SK-MEL-5 (cell line): ENCODE data around the gene RNF114. TPM values are rescaled to one million over a fixed set of nuclear protein-coding genes. Genes with fewer than 3 reads are reported as not detected.
"Not testable (repeated sequence)": the region's sequence is repeated elsewhere in the genome, so short reads cannot be mapped to it uniquely, and the experiment has no call there.

Experiments
- DNase-seq: peaks from one replicate; pipeline ENCODE4 v3.0.0-alpha.2; 2016; ENCODE audit warnings: low read depth, low spot score
- in situ Hi-C: cut with HindIII; loops from 2 replicates; pipeline ENCODE4 v1.10.0; 2016; ENCODE audit warnings: low sequenced_read_pairs, high pct_unique_total_duplicates, low pct_unique_long_range_greater_than_20kb
- polyA plus RNA-seq, 2 experiments: library from polyadenylated mRNA; depleted of rRNA; stranded (reverse); fragments of >200 nt; gene quantifications; 2 replicates each; pipeline ENCODE4 v1.2.3, GENCODE V29; 2015
- total RNA-seq: library from RNA; depleted of rRNA; stranded (reverse); fragments of >200 nt; shearing (Covaris generic); gene quantifications from 2 replicates; pipeline ENCODE4 v1.2.3, GENCODE V29; 2014; rRNA removed

Gene RNF114
- total RNA-seq: 85.0 and 90.6 TPM in 2 replicates
- 128 and 182 TPM in 2 replicates for polyA plus RNA-seq (2015; cell fraction: cytosol; rRNA removed)
- polyA plus RNA-seq (2015; cell fraction: nucleus; rRNA removed): 123 and 126 TPM in 2 replicates

- in situ Hi-C loops: no loop called here
- DNase-seq: peak; percentile 90
Measured at GRCh38 chr20:49936153-49937026, at the start of gene RNF114. Gene RNF114, plus strand, starts transcription at chr20:49936397. Its CDS starts 16 bp downstream, at chr20:49936413.

- in situ Hi-C loops: no loop called here
- DNase-seq: no peak
Measured at GRCh38 chr20:49886571-49887213, 49.5 kb upstream of the RNF114 start.

- in situ Hi-C loops: no loop called here
- peak; percentile 83 for DNase-seq
Measured at GRCh38 chr20:49887251-49888211, 48.7 kb upstream of the RNF114 start.

GRCh38 chr20:49888212-49889000 lies 47.8 kb upstream of the RNF114 start:
- DNase-seq: peak; percentile 82
- in situ Hi-C loops: no loop called here

DNA sequence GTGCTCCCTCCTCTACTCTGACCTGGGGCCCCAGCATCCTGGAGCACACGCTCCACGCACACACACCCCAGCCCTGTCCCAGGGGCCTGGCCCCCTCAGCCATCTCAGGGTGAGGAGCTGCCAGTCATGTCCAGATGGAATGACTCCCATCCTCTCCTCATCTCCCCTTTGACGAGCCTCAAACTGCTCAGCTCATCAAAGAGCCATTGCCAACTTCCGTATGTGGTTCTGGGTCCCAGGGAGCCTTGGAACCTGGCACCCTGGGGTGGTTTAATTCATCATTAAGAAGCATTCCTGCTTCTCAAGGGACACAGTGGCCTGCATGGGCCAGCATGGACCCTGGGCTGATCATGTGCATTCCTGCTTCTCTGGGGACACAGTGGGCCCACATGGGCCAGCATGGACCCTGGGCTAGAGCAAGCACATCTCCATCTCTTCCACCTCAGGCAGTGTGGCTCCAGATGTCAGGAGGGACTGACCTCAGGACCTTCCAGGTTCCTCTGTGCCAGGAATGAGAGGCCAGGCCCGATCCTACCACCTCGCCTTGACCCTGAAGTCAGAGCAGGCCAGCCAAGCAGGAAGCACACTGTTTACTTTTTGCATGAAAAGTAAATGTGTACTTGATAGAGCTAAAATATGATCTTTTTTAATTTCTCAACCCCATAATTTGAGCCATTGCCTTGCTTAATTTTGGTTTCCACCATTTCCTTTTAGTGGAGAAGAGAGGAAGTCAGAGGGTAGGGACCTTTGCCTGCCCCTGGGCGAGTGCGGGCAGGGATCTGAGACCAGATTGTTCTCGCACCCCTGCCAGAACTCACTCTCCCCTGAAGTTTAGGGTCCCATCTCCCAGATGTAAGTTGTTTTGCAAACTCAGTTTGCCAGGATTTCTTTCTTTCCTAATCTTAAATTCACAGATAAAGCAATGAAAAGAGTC lies 46.9 kb upstream of the RNF114 start:
- in situ Hi-C loops: no loop called here
- DNase-seq: no peak

- in situ Hi-C loops: no loop called here
- no peak for DNase-seq
Measured at GRCh38 chr20:49889935-49890333, 46.3 kb upstream of the RNF114 start.

- no peak for DNase-seq
- in situ Hi-C loops: no loop called here
Measured at GRCh38 chr20:49890471-49891361, 45.5 kb upstream of the RNF114 start.

- no peak for DNase-seq
- in situ Hi-C loops: no loop called here
Measured at GRCh38 chr20:49891476-49892110, 44.6 kb upstream of the RNF114 start.

DNA sequence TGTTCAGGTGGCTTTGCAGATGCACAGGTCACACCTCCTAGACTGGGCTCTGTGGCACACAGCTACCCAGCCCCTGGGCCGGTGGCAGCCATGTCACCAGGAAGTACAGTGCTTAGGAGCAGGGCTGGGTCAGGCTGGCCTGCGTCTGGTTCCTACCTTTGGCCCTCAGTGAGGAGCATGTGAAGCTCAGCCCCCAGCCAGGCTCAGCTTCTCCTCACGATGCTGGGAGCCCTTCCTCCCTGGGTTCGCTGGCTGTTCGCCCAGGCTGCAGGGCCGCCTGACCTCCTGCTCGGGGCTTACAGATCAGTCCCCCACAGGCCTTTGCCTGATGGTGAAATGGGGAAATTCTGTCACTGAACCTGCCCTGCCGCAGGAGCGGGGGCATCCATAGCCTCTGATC lies 43.9 kb upstream of the RNF114 start:
- no peak for DNase-seq
- in situ Hi-C loops: no loop called here

DNA sequence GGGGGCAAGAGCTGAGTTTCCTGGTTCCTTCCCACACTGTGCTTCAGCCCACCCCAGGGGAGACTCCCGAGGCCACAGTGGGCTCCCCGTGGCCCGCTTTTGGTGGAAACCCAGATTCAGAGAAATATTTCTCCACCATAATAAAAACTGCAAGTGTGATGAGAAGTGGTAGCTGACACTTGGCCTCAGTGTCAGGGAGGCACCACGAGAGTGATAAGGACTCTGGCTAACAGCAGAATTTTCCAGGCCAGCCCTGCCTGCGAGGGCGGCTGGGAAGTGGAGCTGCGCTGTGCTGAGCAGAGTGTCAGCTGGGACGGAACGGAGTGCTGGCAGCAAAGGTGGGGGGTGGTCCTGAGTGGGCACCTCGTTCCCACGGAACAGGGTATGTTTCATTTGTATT lies 43.4 kb upstream of the RNF114 start:
- in situ Hi-C loops: no loop called here
- DNase-seq: no peak

- DNase-seq: no peak
- in situ Hi-C loops: no loop called here
Measured at GRCh38 chr20:49893242-49894072, 42.7 kb upstream of the RNF114 start.

- DNase-seq: no peak
- in situ Hi-C loops: no loop called here
Measured at GRCh38 chr20:49894073-49894470, 42.1 kb upstream of the RNF114 start.

DNA sequence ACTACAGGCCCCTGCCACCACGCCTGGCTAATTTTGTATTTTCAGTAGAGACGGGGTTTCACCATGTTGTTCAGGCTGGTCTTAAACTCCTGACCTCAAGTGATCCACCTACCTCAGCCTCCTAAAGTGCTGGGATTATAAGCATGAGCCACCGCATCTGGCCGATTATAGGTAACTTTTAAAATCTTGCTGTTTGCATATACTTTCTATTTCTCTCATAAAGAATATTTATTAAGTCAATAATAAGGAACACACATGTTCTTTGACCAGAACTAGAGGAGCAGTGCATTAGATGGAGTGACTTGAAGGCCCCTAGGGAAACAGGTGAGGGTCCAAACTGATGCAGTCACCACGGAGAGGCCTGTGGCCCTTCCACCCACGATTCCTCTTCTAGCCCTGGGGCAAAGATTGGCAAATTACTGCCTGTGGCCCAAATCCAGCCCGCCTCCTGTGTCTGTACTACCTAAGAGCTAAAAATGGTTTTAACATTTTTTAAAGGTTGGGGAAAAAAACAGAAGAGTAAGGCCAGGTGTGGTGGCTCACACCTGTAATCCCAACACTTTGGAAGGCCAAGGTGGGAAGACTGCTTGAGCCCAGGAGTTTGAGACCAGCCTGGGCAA lies 40.6 kb upstream of the RNF114 start:
- DNase-seq, in situ Hi-C loops: not testable (repeated sequence)

GRCh38 chr20:49896204-49896603 lies 40.0 kb upstream of the RNF114 start:
- in situ Hi-C loops: no loop called here

More at GRCh38 chr20:49896204-49896603, 40.0 kb upstream of the RNF114 start:
- DNase-seq: no peak
